HCT116 (cell line): ENCODE data around the gene PJA2.

Source experiments
- CEBPB ChIP-seq: IDR thresholded peaks from 2 replicates; pipeline ENCODE4 v1.6.1; 2012; ENCODE audit warnings: low read depth
- EZH2 ChIP-seq: fragments of 200-600 bp; sonication (generic); IDR thresholded peaks from 2 replicates; pipeline ENCODE4 v1.6.1; 2017; ENCODE audit warnings: antibody characterized with exemption, mixed run types
- TF ChIP-seq, protein P1 (sequence below), 3 experiments: fragments of 200-600 bp in 1 of 3; sonication (generic) in 1 of 3; IDR thresholded peaks in 2 of 3; conservative IDR thresholded peaks in 1 of 3; 2 replicates each; pipeline ENCODE4 v1.5.1; 2012 to 2017; ENCODE audit warnings: low read depth in 2 of 3, low read length in 2 of 3, antibody characterized with exemption in 1 of 3, borderline replicate concordance in 1 of 3, control low read depth in 1 of 3, mild to moderate bottlenecking in 1 of 3, mixed read lengths in 1 of 3, mixed run types in 1 of 3, moderate library complexity in 1 of 3; ENCODE audit not compliant: insufficient read depth in 1 of 3

DNA sequence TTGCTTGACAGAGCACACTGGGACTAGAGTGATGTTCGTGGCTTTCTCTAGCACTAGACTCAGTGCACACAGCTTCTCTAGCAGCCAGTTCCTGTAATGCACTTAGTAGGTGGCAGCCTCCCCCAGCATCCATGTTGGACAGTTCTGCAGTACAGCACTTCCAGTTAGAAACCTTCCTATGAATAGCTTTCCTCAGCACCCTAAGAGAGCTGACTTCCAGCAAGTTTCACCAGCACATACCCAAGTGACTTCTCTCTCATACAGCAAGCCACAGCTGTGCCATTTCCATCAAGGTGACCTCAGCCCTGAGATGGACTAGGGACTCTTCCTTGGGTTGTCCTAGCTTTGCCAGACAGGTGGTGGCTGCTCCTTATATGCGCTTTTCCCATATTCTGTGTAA is 60.4 kb downstream of the PJA2 start:
- TF ChIP-seq, protein P1, sequence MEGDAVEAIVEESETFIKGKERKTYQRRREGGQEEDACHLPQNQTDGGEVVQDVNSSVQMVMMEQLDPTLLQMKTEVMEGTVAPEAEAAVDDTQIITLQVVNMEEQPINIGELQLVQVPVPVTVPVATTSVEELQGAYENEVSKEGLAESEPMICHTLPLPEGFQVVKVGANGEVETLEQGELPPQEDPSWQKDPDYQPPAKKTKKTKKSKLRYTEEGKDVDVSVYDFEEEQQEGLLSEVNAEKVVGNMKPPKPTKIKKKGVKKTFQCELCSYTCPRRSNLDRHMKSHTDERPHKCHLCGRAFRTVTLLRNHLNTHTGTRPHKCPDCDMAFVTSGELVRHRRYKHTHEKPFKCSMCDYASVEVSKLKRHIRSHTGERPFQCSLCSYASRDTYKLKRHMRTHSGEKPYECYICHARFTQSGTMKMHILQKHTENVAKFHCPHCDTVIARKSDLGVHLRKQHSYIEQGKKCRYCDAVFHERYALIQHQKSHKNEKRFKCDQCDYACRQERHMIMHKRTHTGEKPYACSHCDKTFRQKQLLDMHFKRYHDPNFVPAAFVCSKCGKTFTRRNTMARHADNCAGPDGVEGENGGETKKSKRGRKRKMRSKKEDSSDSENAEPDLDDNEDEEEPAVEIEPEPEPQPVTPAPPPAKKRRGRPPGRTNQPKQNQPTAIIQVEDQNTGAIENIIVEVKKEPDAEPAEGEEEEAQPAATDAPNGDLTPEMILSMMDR (IDR thresholded peaks at IDR 0.05 in 2 of 3, conservative IDR thresholded peaks at IDR 0.05 in 1 of 3; ENCODE audit: borderline replicate concordance in 1 of 3, insufficient read depth in 1 of 3, low read depth in 2 of 3, low read length in 2 of 3), result no peak
- TF ChIP-seq EZH2, result no peak
- no peak for TF ChIP-seq CEBPB
